Liver (tissue), 9 donors: ENCODE results near the gene MMD. TPM values are rescaled to one million over a fixed set of nuclear protein-coding genes. Genes with fewer than 3 reads are reported as not detected.

Experiments
- DNase-seq: peaks from one replicate; pipeline ENCODE4 v3.0.0-alpha.2; 2017; ENCODE audit warnings: low spot score
- H3K27ac ChIP-seq, 2 donors: one replicate each; pipeline ENCODE4 v1.7.0; 2013; ENCODE audit warnings: inconsistent platforms in 2 of 2, low read length in 2 of 2, control low read depth in 1 of 2, low read depth in 1 of 2, mild to moderate bottlenecking in 1 of 2
- H3K27me3 ChIP-seq, 4 donors: one replicate each; pipeline versions ENCODE4 v1.6.1 to v1.7.0; 2013; ENCODE audit warnings: low read length in 3 of 4, inconsistent platforms in 1 of 4, mild to moderate bottlenecking in 1 of 4, moderate library complexity in 1 of 4; ENCODE audit not compliant: control insufficient read depth in 4 of 4, insufficient read depth in 4 of 4
- H3K36me3 ChIP-seq, 4 donors: one replicate each; pipeline versions ENCODE4 v1.6.1 to v1.7.0; 2013; ENCODE audit warnings: low read length in 3 of 4, mild to moderate bottlenecking in 3 of 4, low read depth in 1 of 4, moderate library complexity in 1 of 4; ENCODE audit not compliant: control insufficient read depth in 4 of 4, insufficient read depth in 3 of 4
- H3K4me1 ChIP-seq, 4 donors: one replicate each; pipeline versions ENCODE4 v1.6.1 to v1.7.0; 2013; ENCODE audit warnings: low read length in 3 of 4, mild to moderate bottlenecking in 3 of 4, moderate library complexity in 1 of 4; ENCODE audit not compliant: control insufficient read depth in 4 of 4, insufficient read depth in 4 of 4
- H3K4me3 ChIP-seq, 3 donors: one replicate each; pipeline versions ENCODE4 v1.6.1 to v1.7.0; 2013; ENCODE audit warnings: low read length in 3 of 3, control low read depth in 1 of 3, low read depth in 1 of 3, mild to moderate bottlenecking in 1 of 3
- H3K9ac ChIP-seq, 2 donors: one replicate each; pipeline ENCODE4 v1.7.0; 2013; ENCODE audit warnings: low read length in 2 of 2, mild to moderate bottlenecking in 2 of 2, moderate library complexity in 2 of 2, control low read depth in 1 of 2, low read depth in 1 of 2
- H3K9me3 ChIP-seq, 4 donors: one replicate each; pipeline versions ENCODE4 v1.6.1 to v1.7.0; 2013; ENCODE audit warnings: low read length in 3 of 4; ENCODE audit not compliant: control insufficient read depth in 4 of 4
- ATF3 ChIP-seq: IDR thresholded peaks from 2 replicates; pipeline ENCODE4 v1.6.1; 2016; ENCODE audit warnings: antibody characterized with exemption
- CTCF ChIP-seq: fragments of 150-350 bp; IDR thresholded peaks from 2 replicates; pipeline ENCODE4 v1.5.1; 2017; ENCODE audit warnings: improper control_type of control experiment, low read depth, low read length; ENCODE audit not compliant: missing input control
- EGR1 ChIP-seq, 2 donors: IDR thresholded peaks; 2 replicates each; pipeline ENCODE4 v1.6.1; 2016 to 2018; ENCODE audit warnings: antibody characterized with exemption in 2 of 2, low read depth in 2 of 2
- FOXA1 ChIP-seq: IDR thresholded peaks from 2 replicates; pipeline ENCODE4 v1.6.1; 2016; ENCODE audit warnings: antibody characterized with exemption
- FOXA2 ChIP-seq: IDR thresholded peaks from 2 replicates; pipeline ENCODE4 v1.6.1; 2016; ENCODE audit warnings: antibody characterized with exemption
- GABPA ChIP-seq, 2 donors: IDR thresholded peaks in 1 of 2; conservative IDR thresholded peaks in 1 of 2; 2 replicates each; pipeline ENCODE4 v1.6.1; 2016; ENCODE audit warnings: antibody characterized with exemption in 2 of 2, mild to moderate bottlenecking in 1 of 2, moderate library complexity in 1 of 2
- HNF4G ChIP-seq: IDR thresholded peaks from 2 replicates; pipeline ENCODE4 v1.6.1; 2016; ENCODE audit warnings: antibody characterized with exemption
- JUND ChIP-seq, 2 donors: IDR thresholded peaks; 2 replicates each; pipeline ENCODE4 v1.6.1; 2016; ENCODE audit warnings: antibody characterized with exemption in 2 of 2
- MAX ChIP-seq: IDR thresholded peaks from 2 replicates; pipeline ENCODE4 v1.6.1; 2016; ENCODE audit warnings: antibody characterized with exemption
- NR2F2 ChIP-seq: IDR thresholded peaks from 2 replicates; pipeline ENCODE4 v1.6.1; 2016; ENCODE audit warnings: antibody characterized with exemption
- RAD21 ChIP-seq, 2 donors: IDR thresholded peaks; 2 replicates each; pipeline ENCODE4 v1.6.1; 2016; ENCODE audit warnings: antibody characterized with exemption in 2 of 2, mild to moderate bottlenecking in 2 of 2
- REST ChIP-seq: IDR thresholded peaks from 2 replicates; pipeline ENCODE4 v1.6.1; 2016; ENCODE audit warnings: antibody characterized with exemption, mild to moderate bottlenecking
- SP1 ChIP-seq: IDR thresholded peaks from 2 replicates; pipeline ENCODE4 v1.6.1; 2018; ENCODE audit warnings: antibody characterized with exemption, mild to moderate bottlenecking
- TAF1 ChIP-seq: conservative IDR thresholded peaks from 2 replicates; pipeline ENCODE4 v1.6.1; 2016; ENCODE audit warnings: antibody characterized with exemption, mild to moderate bottlenecking
- YY1 ChIP-seq: IDR thresholded peaks from 2 replicates; pipeline ENCODE4 v1.6.1; 2016; ENCODE audit warnings: antibody characterized with exemption, mild to moderate bottlenecking
- ZBTB33 ChIP-seq: IDR thresholded peaks from 2 replicates; pipeline ENCODE4 v1.6.1; 2016; ENCODE audit warnings: antibody characterized with exemption
- WGBS: extraction: QIAGEN DNeasy Blood & Tissue Kit; methylation state at CpG from one replicate; pipeline ENCODE4 v1.1.7; 2013; 5-methylcytosine and 5-hydroxymethylcytosine counted together
- polyA plus RNA-seq, 2 donors: library from polyadenylated mRNA; stranded (reverse) in 1 of 2; unstranded in 1 of 2; fragments of 200-250 nt in 1 of 2; fragments of >200 nt in 1 of 2; fragmentation: Nextera tagmentation in 1 of 2; extraction: Ambion mirVana in 1 of 2; gene quantifications; one replicate each; pipeline versions ENCODE4 v1.2.1 to v1.2.3, GENCODE V29; 2013 to 2015
- total RNA-seq, 2 donors: library from RNA; depleted of rRNA; stranded (reverse); fragments of >200 nt; gene quantifications; one replicate each; pipeline ENCODE4 v1.2.3, GENCODE V29; 2014
- donor health status: healthy.
- donor health status: healthy.
- donor health status: healthy.
- donor health status: healthy.
- donor health status: healthy.

Gene MMD
- total and polyA plus RNA-seq, 4 donors = 4.9 to 18.7 (median 11.4) TPM

GRCh38 chr17:55386796-55387332 lies 34.8 kb downstream of the MMD start:
- TF ChIP-seq ZBTB33 (no peak), REST (no peak), NR2F2 (no peak), CTCF (no peak), FOXA2 (no peak), SP1 (no peak), GABPA (IDR thresholded peaks at IDR 0.05 in 1 of 2, conservative IDR thresholded peaks at IDR 0.05 in 1 of 2) (no peak), ATF3 (no peak), RAD21 (IDR thresholded peaks at IDR 0.05) (no peak), TAF1 (no peak), MAX (no peak), EGR1 (IDR thresholded peaks at IDR 0.05; ENCODE audit: low read depth in 2 of 2) (no peak), JUND (IDR thresholded peaks at IDR 0.05) (no peak), YY1 (no peak), FOXA1 (no peak)
- Histone ChIP-seq H3K4me3 (no peak overlapping the region), H3K9ac (no peak overlapping the region), H3K4me1 (no peaks in the 10 kb centered on the region), H3K36me3 (no peaks in the 10 kb centered on the region), H3K27me3 (no peaks in the 10 kb centered on the region), H3K27ac (no peak overlapping the region), H3K9me3 (no peaks in the 10 kb centered on the region)
- no peak for DNase-seq
- 86% methylated on average over 3 of the region's 3 CpGs for WGBS

GRCh38 chr17:55384643-55385232 lies 36.9 kb downstream of the MMD start:
- H3K4me1 ChIP-seq = no peaks in the 10 kb centered on the region
- no peaks in the 10 kb centered on the region for H3K9me3 ChIP-seq
- WGBS = 91% methylated on average over 10 of the region's 10 CpGs
- no peaks in the 10 kb centered on the region for H3K27me3 ChIP-seq
- H3K9ac ChIP-seq = no peak overlapping the region
- no peak for DNase-seq
- no peaks in the 10 kb centered on the region for H3K36me3 ChIP-seq
- H3K27ac ChIP-seq = no peak overlapping the region
- H3K4me3 ChIP-seq = no peak overlapping the region
- TF ChIP-seq RAD21 (IDR thresholded peaks at IDR 0.05) (no peak), ATF3 (no peak), HNF4G (no peak), SP1 (no peak), ZBTB33 (no peak), REST (no peak)
